CD4-positive, alpha-beta T cell treated with Interleukin-21 for 1 hour (primary cell): ENCODE results near the gene SMG9.

ENCODE experiments used
- DNase-seq: peaks from one replicate; pipeline ENCODE4 v3.0.0-alpha.2; 2020

SMG9 gene, protein sequence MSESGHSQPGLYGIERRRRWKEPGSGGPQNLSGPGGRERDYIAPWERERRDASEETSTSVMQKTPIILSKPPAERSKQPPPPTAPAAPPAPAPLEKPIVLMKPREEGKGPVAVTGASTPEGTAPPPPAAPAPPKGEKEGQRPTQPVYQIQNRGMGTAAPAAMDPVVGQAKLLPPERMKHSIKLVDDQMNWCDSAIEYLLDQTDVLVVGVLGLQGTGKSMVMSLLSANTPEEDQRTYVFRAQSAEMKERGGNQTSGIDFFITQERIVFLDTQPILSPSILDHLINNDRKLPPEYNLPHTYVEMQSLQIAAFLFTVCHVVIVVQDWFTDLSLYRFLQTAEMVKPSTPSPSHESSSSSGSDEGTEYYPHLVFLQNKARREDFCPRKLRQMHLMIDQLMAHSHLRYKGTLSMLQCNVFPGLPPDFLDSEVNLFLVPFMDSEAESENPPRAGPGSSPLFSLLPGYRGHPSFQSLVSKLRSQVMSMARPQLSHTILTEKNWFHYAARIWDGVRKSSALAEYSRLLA

DNA sequence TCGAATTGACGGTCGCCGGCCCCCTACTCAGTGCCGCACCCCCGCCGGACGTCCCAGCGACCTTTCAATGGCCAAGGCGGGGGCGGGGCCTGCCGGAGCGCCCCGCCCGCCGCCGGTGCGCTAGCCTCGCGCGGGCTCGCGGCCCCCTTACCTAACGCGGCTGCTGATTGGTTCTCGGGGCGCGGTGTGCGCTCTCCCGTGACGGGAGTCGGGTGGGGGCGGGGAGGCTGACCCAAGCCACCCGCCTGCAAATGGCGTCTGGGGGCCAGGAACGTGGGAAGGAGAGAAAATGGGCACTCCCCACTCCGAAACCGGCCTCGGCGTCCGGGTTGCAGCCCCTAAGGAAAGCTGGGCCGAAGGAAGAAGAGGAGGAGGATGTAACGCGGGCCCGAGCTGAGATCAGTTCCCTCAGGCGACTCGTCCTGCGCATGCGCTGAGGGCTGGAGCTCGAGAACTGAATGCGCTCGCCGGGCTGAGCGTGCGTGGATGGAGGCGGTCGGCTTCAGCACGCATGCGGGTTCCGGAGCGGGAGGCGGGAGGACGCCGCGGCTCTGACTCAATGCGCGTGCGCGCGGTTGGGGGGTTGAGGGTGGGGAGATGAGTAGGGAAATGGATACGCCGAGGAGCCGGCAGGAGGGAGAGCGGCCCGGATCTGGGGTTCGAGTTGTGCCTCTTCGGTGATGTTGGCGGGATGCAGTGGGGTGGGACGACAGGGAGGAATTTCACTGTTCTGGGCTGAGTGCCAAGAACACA lies at the start of gene SMG9:
Gene SMG9, minus strand, starts transcription at position 460 of the 753 bp plus-strand sequence. CDS start 4,221 bp downstream, outside the sequence.
- DNase-seq = peak; percentile 98

DNA sequence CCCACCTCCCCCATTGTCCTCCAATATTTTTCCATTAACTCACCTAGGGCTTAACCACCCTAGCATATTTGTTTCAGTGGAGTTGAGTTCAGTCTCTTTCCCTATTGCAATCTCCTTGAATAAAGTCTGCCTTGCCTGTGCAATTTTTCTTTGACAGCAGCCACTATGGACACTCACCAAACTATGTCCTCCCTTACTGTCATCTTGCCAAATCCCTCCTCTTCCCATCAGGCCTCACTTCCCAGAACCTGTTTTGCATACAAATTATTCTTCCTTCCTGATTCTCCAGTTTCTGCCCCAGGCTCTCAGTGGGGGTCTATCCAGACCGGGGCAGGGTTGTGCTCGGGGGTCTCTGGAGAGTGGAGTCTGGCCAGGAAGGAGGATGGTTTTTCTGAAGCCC lies 49.7 kb upstream of the SMG9 start:
- no peak for DNase-seq

DNA sequence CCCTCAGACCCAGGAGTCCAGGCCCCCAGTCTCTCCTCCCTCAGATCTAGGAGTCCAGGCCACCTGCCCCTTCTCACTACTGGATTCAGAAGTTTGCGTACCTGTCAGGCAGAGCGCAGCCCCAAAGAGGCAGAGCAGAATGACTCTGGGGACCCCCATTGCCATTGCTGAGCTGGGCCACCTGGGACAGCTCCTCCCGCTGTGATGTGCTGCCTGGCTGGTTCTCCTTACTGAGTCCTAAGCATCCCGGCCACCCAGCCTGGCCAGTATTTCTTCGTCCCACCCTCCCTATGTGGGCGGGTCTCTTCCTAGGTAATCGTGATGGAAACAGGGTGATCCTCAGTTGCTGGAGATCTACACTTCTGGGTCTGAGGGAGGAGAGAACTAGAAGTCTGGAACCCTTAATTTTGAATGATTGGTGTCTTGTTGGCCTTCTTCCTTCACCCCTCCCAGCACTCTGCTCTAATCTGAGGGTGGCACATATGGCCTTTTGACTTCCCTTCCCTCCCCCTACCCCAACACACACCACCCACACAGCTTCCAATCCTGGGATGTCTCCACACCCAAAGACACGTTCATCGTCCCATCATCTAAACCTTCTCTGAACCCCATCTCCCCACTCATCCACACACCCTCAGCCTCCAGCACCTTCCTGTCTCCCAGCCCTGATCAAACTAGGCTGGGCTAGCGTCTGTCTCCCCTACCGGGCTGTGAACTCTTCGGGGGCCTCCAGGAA lies 47.6 kb upstream of the SMG9 start, which contains the start of gene LYPD5:
Gene LYPD5, minus strand, starts transcription at position 232 of the 736 bp plus-strand sequence. Its CDS starts 67 bp downstream, at position 165.
- no peak for DNase-seq

DNA sequence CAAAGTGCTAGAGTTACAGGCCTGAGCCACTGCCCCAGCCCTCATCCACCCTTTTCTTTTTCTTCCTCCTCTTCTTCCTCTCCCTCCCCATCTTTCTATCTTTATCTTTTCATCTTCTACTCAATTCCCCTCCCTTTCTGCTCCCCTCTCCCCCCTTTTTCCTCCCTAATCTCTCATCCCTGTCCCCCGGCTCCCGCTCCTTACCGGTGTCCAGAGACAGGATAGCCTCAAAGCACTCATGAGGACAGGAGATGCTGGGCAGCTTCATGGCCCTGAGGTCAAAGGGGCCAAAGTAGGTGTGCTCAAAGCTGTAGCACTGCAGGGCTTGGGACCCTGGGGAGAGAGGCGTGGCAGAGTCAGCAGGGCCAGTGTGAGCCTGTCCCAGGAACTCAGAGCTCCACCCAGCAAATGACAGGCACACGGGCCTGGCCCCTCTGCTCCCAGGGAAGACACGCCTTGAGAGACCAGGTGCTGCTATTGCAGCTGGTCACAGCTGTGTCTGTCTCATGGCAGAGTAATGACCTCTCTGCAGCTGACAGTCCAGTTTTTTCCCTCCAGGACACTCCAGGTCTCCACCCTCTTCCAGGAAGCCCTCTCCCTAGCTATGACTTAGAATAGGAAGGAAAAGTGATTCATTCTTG lies 44.9 kb upstream of the SMG9 start:
- DNase-seq = no peak

DNA sequence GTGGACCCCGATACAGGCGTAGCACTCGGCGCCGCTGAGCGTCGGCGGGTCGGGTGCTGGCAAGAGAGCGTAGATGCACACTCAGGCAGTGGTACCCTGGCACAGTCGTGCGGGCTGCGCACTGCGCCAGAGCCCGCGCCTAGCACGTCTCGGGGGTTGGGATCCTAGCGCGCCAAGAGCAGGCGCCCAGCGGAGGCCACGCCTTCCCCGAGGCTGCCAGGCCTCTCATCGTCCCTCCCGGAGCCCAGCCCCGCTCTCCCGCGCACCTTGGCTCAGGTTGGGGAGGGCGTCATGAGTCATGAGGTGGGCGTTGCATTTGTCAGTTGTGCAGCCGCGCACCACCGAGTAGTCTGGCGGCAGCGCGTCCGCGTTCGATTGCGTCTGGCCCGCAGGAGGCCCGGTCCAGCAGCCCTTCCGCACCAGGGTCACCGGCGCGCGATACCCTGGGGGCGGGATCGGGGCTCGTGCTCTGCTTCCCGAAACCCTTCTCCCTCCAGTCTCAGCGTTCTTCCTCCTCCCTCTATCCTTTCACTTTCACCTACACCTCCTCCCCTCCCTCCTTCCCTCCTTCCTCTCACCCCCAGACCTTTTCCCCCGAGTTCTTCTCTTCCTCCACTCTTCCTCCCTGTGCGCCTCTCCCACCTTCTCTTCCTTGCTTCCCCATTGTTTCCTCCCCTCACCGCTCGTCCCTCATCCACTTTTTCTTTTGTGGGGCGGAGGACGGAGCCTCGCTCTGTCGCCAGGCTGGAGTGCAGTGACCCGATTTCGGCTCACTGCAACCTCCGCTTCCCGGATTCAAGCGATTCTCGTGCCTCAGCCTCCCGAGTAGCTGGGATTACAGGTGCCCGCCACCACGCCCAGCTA lies 44.0 kb upstream of the SMG9 start:
- peak; percentile 47 for DNase-seq

DNA sequence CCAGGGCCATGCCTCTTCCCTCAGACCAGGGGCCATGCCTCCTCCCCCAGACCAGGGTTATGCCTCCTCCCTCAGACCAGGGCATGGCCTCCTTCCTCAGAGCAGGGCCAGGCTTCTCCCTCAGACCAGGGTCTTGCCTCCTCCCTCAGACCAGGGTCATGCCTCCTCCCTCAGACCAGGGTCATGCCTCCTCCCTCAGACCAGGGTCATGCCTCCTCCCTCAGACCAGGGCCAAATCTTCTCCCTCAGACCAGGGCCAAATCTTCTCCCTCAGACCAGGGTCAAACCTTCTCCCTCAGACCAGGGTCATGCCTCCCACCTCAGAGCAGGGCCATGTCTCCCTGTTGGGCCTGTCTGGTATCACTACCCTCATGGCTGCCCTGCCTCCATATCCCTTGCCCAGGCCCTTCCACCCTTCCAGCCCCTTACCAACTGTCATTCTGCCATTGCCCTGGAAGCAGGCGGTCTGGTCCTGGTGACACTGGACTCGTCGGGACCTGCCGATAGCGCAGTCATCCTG lies 43.3 kb upstream of the SMG9 start:
- DNase-seq = no peak

DNA sequence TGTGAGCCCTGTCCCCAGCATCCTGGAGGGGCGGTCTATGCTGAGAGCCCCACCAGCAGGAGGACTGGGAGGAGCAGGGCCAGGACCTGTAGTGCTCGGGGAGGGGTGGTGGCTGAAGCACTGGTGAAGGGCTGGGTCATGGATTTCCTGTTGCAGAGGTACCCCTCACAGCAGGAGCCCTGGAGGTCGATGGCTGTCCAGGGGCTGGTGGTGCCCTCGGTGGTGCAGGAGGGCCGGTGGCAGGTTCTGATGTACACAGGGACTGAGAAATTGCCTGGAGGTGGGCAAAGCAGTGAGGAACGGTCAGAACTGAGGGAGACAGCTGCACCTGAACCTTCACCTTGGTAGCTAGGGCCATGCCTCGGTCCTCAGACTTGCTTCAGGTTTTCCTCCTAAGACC lies 42.8 kb upstream of the SMG9 start:
- no peak for DNase-seq

DNA sequence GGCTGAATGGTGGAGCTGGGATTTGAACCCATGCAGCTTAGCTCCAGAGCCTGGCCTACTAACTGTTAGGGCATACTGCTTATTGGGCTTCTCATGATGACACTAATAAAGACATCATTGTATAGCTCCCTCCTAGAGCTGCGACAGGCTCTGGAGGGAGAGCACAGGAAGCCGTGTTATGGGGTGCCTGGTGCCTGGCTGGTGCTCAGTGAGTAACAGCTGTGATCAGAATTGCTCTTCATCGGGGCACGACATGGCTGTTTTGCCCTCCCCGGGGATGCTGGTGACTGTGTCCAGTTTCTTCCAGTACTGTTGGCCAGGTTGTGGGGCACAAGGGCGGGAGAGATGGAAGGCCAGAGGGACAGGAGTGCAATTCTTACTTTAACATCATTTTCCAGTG lies 42.4 kb upstream of the SMG9 start:
- no peak for DNase-seq

DNA sequence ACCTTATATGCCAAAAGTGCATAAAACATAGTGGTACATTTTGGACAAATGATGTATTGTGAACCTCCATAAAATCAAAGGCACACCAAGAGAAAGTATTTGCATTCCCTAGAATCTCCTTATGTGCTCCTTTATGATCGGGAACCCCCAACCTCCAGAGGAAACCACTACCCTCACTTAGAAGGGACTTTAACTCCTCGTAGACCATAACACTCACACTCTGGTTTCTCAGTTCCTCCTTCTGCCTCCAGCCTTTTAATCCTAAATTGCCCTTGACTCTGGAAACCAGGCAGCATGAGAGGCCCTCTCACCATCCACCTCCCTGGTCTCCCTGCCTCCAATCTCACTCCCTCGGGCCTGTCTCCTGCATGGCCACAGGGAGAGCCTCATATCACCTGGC lies 35.8 kb upstream of the SMG9 start:
- DNase-seq = no peak

DNA sequence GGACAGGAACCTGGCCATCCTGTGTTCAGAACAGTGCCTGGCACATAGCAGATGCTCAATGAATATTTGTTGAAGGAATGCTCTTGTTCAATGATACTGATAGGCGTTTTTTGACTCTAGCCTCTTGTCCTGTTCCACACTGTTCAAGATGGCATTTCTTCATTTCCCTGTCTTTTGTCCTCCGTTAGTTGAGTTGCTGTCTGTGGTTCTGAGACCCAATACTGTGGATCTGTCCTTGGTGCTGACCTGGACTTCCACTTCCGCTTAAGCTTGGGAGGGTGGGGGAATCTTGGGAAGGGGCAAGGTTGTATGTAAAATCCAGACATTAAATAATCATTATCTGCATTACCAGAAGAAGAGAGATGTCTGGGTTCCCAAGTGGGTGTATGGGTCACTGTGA lies 34.3 kb upstream of the SMG9 start:
- DNase-seq = no peak

DNA sequence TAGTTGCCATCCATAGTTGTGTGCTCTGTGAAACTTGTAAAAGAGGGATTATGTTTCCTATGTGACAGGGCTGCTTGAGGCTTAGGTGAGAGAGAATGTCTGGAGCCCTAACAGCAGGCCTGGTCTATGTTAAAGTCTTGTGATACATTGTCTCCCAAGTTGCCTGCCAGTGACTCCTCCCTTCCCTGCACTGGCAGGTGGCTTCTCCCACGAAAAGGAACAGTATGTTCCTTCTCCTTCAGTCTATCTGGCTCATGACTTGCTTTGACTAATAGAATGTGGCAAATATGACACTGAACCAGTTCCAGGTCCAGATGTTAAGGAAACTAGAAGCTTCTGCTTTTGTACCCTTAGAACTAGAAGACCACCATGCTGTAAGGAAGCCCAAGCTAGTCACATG lies 31.9 kb upstream of the SMG9 start:
- DNase-seq = no peak

DNA sequence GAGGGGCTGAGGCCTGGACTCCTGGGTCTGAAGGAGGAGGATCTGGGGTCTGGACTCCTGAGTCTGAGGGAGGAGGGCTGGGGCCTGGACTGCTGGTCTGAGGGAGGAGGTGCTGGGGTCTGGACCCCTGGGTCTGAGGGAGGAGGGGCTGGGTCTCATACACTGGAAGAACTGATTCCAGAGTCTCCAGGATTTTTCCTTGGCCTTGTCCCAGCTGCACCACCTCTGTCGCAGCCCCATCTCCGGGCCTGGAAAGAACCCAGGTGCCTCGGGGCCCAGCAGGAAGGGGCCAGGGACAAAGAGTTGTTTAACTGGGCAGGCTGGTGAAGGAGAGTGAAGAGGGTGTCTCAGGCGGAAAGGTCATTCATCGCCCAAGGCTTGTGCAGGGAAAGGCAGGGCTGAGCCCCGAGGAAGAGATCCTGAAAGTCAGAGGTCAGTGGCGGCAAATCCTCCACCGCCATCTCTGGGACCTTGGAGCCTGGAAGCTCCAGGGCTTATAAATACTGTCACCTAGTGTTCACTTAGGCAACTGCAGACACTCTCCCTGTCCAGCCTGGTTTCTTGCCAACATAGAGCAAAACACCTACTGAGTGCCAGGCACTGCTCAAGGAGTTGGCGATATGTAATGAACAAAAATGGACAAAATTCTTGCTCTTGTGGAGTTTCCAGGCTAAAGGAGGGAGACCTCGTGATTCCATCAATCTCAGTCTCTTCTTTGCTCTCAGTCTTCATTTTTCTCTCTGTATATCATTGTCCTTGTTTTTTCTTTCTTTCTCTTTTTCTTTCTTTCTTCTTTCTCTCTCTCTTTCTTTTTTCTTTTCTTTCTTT lies 30.4 kb upstream of the SMG9 start:
- DNase-seq = peak; percentile 81

DNA sequence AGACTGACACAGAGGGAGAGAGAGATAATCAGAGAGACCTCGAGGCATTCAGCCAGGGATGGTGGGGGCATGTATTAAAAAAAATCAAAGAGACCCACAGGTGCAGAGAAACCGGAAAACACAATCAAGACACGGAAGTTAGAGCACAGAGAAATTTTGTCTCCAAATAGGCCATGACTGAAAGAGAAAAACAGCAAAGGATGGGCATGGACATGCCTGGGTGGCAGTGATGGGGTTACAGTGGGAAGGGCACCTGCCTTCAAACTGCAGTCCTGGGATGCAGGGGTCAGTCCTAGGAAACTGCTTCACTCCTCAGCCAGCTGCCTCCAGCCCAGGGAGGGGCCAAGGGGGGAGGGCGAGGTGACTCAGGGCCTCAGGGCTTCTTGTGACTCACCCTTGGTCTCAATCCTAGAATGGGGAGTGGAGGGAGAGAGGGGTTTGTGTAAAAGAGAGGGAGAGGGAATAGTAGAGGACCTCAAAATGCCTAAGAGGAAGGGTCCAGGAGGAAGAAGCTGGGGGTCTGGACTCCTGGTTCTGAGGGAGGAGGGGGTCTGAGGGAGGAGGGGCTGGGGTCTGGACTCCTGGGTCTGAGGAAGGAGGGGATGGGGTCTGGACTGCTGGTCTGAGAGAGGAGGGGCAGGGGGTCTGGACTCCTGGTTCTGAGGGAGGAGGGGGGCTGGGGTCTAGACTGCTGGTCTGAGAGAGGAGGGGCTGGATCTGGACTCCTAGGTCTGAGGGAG lies 29.6 kb upstream of the SMG9 start:
- peak; percentile 50 for DNase-seq

DNA sequence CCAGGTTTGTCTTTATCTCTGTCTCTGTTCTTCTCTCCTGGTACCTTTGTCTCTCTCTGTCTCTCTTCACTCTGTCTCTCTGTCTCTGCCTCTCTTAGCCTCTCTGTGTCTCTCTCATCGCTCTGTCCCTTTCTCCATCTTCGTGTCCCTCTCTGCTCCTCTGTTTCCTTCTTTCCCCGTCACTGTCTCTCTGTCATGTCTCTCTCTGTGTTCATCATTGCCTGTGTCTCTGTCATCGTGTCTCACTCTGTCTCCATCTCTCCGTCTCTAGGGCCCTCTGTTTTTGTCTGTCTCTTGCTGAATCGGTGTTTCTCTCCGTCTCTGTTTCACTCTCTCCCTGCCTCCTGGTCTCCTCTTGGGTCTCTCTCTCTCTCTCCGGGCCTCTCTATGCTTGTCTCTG lies 28.9 kb upstream of the SMG9 start:
- DNase-seq = no peak

DNA sequence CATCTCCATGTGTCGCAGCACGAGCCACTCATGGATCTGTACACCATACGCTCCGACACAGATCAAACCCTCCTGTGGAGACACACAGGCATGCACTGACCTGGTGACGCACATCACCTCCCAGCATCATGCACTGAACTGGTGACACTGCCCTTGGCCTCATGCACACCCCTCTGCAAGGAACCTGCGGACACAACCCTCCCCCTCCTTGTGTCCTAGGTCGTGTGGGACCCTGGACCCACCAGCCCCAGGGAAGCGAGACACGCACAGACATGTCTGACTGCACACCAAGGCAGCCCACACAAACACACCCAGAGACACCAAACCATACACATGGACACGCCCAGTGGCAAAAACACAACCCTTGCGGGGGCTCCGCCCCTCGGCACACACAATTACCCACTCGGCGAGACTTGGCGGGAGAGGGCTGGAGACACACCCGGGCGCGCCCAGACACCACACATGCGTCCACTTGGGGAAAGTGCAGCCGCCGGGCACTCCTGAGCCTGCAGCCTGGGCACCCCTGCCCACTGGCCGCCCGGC lies 28.0 kb upstream of the SMG9 start:
- DNase-seq = peak; percentile 39

DNA sequence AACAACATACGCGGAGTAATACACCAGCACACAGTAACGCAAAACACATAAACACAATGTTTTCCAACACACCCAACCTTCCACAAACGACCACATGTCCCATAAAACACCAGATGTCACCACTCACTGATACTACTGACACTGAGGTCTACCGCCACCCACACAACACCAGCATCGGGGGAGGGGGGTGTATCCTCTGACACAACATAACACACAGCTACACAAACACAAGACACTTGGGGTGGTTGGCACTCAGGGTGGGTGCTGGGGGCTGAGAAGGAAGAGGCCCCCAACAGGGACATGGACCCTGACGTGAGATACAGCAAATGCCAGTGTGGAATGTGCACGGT lies 27.5 kb upstream of the SMG9 start:
- DNase-seq = no peak

DNA sequence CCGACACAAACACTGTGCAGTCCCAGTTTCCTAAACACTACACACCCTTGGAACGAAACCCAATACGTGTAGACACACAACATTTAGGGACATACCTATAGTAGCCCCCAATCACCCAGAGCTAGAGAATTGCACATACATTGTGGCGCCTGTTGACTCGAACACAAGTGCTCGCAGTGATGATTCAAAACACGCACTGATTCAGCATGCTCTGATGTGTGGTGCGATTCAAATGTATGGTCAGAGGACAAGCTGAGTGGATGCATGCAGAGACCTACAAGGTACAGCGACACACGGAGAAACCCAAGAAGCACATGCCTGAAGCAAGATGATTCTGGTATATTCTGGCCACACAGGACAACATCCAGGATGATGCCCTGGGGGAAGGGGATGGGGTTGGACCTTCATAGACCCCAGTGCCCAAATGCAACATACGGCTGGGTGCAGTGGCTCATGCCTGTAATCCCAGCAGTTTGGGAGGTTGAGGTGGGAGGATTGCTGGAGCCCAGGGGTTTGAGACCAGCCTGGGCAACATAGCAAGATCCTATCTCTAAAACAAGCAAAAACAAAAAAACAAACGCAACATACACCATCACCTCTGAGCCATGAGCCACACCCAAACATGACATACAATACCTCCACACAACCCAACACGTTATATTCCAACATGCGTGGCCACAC lies 27.0 kb upstream of the SMG9 start:
- DNase-seq = no peak

DNA sequence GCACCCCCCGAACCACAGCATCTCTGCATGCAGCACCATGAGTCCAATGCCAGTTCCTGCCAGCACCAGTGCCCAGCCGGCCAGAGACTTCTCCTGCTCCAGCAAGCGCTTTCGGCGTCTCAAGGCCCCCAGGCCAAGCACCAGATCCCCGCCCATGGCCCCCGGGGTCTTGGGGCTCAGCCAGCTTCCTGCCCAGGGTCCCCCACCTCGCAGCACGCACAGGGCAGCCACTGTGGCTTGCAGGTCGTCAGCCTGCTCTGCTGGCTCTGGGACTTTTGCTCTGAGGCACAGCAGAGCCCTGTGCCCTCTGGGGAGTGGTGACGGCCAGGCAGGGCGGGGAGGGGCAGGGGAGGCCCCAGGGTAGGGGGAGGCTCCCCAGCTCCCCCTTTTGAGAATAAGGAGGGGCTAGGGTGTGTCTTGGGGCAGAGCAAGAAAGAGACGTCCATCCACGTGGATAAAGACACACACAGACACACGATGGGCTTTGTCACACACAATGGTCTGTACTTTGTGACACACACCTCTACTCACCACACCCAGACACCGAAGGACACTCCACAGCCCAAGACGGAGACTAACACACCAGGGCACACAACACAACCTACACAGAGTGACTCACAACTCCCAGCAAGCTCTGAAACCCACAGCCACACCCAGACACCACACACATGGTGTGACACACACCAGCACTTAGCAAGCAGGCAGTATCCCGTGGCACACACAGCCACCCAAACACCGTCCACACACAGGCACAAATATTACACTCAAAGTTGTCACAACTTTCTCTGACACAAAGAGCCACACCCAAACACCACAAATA lies 26.2 kb upstream of the SMG9 start, which contains the start of gene KCNN4:
Gene KCNN4, minus strand, starts transcription at position 268 of the 820 bp plus-strand sequence. Its CDS starts 112 bp downstream, at position 156.
- peak; percentile 75 for DNase-seq
